Testis (tissue), 5 donors: ENCODE data around the gene STX3. TPM values are rescaled to one million over a fixed set of nuclear protein-coding genes. Genes with fewer than 3 reads are reported as not detected.
A peak's percentile ranks its signal among the peaks of the same experiment; 100 is the strongest.

Experiments used
- DNase-seq: peaks from one replicate; pipeline ENCODE4 v3.0.0-alpha.2; 2019
- H3K27ac ChIP-seq, 2 donors: fragments of 200-600 bp; sonication (generic); one replicate each; pipeline ENCODE4 v1.5.1; 2019
- H3K27me3 ChIP-seq: fragments of 200-600 bp; sonication (generic); one replicate; pipeline ENCODE4 v1.5.1; 2019
- H3K36me3 ChIP-seq: fragments of 200-600 bp; sonication (generic); one replicate; pipeline ENCODE4 v1.5.1; 2017; ENCODE audit warnings: low read depth; ENCODE audit errors: missing control alignments
- H3K4me1 ChIP-seq: fragments of 200-600 bp; sonication (generic); one replicate; pipeline ENCODE4 v1.5.1; 2019
- H3K4me3 ChIP-seq, 2 donors: fragments of 200-600 bp; sonication (generic); one replicate each; pipeline ENCODE4 v1.5.1; 2017 to 2019
- H3K9me3 ChIP-seq: fragments of 200-600 bp; sonication (generic); one replicate; pipeline ENCODE4 v1.5.1; 2017
- CTCF ChIP-seq, 3 experiments: fragments of 450-650 bp in 2 of 3; fragments of 200-600 bp in 1 of 3; sonication (generic) in 1 of 3; IDR thresholded peaks; one replicate each; pipeline ENCODE4 v1.5.1; 2016 to 2019; ENCODE audit warnings: antibody characterized with exemption in 3 of 3, mild to moderate bottlenecking in 2 of 3, moderate library complexity in 1 of 3
- POLR2A ChIP-seq: fragments of 450-650 bp; IDR thresholded peaks from one replicate; pipeline ENCODE4 v1.6.1; 2017; ENCODE audit warnings: antibody characterized with exemption, mild to moderate bottlenecking, moderate library complexity
- WGBS, 2 donors: methylation state at CpG; one replicate each; pipeline ENCODE4 v1.1.5; 2018; 5-methylcytosine and 5-hydroxymethylcytosine counted together
- intact Hi-C: fragments of 100-400 bp; cut with DNase I; formaldehyde crosslinking; loops from one replicate; pipeline ENCODE4 v1.15.1; 2023; ENCODE audit warnings: low total_unique reads
- long read RNA-seq, 2 donors: transcript quantifications; one replicate each; lab custom pipeline, GENCODE V29; 2026
- polyA plus RNA-seq: library from polyadenylated mRNA; stranded (reverse); fragments of 350-450 nt; fragmentation: Illumina TruSeq; extraction: RNeasy Lipid Tissue Mini Kit (QIAGEN cat#74804); gene quantifications from one replicate; pipeline ENCODE4 v1.2.3, GENCODE V29; 2014; ENCODE audit warnings: low read depth, low replicate concordance; ENCODE audit not compliant: insufficient read depth
- total RNA-seq, 2 donors: library from RNA; depleted of rRNA; stranded (reverse); fragments of >200 nt; gene quantifications; one replicate each; pipeline ENCODE4 v1.2.3, GENCODE V29; 2016

STX3 gene
- total RNA-seq (100 to 1,000 TPM in 1 of 2 donors, 10 to 100 TPM in 1; 94.3 to 103 TPM), polyA plus RNA-seq (25.3 TPM)
- long read RNA-seq, donor 1, partial matches to known transcripts, result 19 of 25 reads
- long read RNA-seq, donor 1, other reads (novel, unspliced or antisense), result 0 of 25 reads
- long read RNA-seq, donor 2, transcript STX3-201 (11 exons, 3,299 nt), result major isoform, 5 of 19 reads
- long read RNA-seq, donor 2, partial matches to known transcripts, result 14 of 19 reads
- long read RNA-seq, donor 2, other reads (novel, unspliced or antisense), result 0 of 19 reads

GRCh38 chr11:59754859-59755700 lies at the start of gene STX3:
TSS of gene STX3 (plus strand) at chr11:59755376. CDS start at chr11:59755606, 230 bp downstream.
- WGBS, 2 donors, result 1% methylated on average over 18 to 80 of the region's 80 CpGs
- DNase-seq, result peak; percentile 77
- Histone ChIP-seq H3K4me3 (peak within 1 kb of the TSS; percentile 89 to 92), H3K9me3 (no peaks in the 10 kb centered on the region), H3K36me3 (no peaks in the 10 kb centered on the region), H3K27ac (peak within 1 kb of the TSS; percentile 87 to 92), H3K27me3 (no peaks in the 10 kb centered on the region), H3K4me1 (peaks cover 8% of the 10 kb centered on the region)
- TF ChIP-seq POLR2A, result no peak
- peak in 1 of 3 experiments; percentile 16 for TF ChIP-seq CTCF (IDR thresholded peaks at IDR 0.05)
- intact Hi-C loops, result loop anchor here (5.0 kb wide), 1 partner anchor 47 kb away; no protein-coding TSS in a partner anchor

GRCh38 chr11:59706518-59707285 lies 48.5 kb upstream of the STX3 start:
- Histone ChIP-seq H3K4me3 (no peak overlapping the region), H3K27me3 (no peaks in the 10 kb centered on the region), H3K27ac (no peak overlapping the region), H3K9me3 (no peaks in the 10 kb centered on the region), H3K36me3 (no peaks in the 10 kb centered on the region), H3K4me1 (no peaks in the 10 kb centered on the region)
- no peak for TF ChIP-seq CTCF (IDR thresholded peaks at IDR 0.05)
- no peak for TF ChIP-seq POLR2A
- intact Hi-C loops, result no loop called here
- DNase-seq, result no peak
- 66 to 75% methylated on average over 5 of the region's 5 CpGs for WGBS, 2 donors

- Histone ChIP-seq H3K27ac (no peak overlapping the region), H3K27me3 (no peaks in the 10 kb centered on the region), H3K4me3 (no peak overlapping the region), H3K36me3 (no peaks in the 10 kb centered on the region), H3K9me3 (no peaks in the 10 kb centered on the region), H3K4me1 (no peaks in the 10 kb centered on the region)
- no peak for DNase-seq
- WGBS, 2 donors, result 39 to 50% methylated on average over 1 of the region's 1 CpG
- intact Hi-C loops, result no loop called here
- TF ChIP-seq POLR2A, result no peak
Observed at GRCh38 chr11:59707371-59707770, 47.8 kb upstream of the STX3 start.

- 67% methylated on average over 1 of the region's 1 CpG for WGBS, 2 donors
- Histone ChIP-seq H3K9me3 (no peaks in the 10 kb centered on the region), H3K36me3 (no peaks in the 10 kb centered on the region), H3K4me1 (no peaks in the 10 kb centered on the region), H3K4me3 (no peak overlapping the region), H3K27me3 (no peaks in the 10 kb centered on the region), H3K27ac (no peak overlapping the region)
- no peak for DNase-seq
- TF ChIP-seq CTCF (IDR thresholded peaks at IDR 0.05), result no peak
- no peak for TF ChIP-seq POLR2A
- intact Hi-C loops, result no loop called here
Observed at GRCh38 chr11:59708537-59708936, 46.6 kb upstream of the STX3 start.
